Neural cell (in vitro differentiated cells): Measurements from ENCODE around the gene TPI1. TPM values are rescaled to one million over a fixed set of nuclear protein-coding genes. Genes with fewer than 3 reads are reported as not detected.

Experiments used
- H2AFZ ChIP-seq: fragments of 200-600, 300-800 bp; sonication (generic), shearing (Covaris generic); 2 replicates; pipeline ENCODE4 v1.6.0; 2014; ENCODE audit warnings: low read depth, mild to moderate bottlenecking, antibody characterized with exemption, low read length, moderate library complexity
- H3F3A ChIP-seq: fragments of 200-600 bp; shearing (Covaris generic); 2 replicates; pipeline ENCODE4 v1.6.1; 2016; ENCODE audit warnings: mild to moderate bottlenecking, moderate library complexity, mixed read lengths, antibody characterized with exemption, low read length; ENCODE audit not compliant: insufficient read depth, poor library complexity, severe bottlenecking
- H3K27ac ChIP-seq: fragments of 200-600, 300-800 bp; sonication (generic), shearing (Covaris generic); 2 replicates; pipeline ENCODE4 v1.5.1; 2014; ENCODE audit warnings: mild to moderate bottlenecking, low read length, moderate library complexity
- H3K27me3 ChIP-seq: fragments of 300-800, 200-600 bp; sonication (generic), shearing (Covaris generic); 2 replicates; pipeline ENCODE4 v1.6.0; 2014; ENCODE audit warnings: mild to moderate bottlenecking, low read depth, low read length, moderate library complexity; ENCODE audit not compliant: insufficient read depth
- H3K36me3 ChIP-seq: fragments of 300-800, 200-600 bp; sonication (generic), shearing (Covaris generic); 2 replicates; pipeline ENCODE4 v1.5.1; 2014; ENCODE audit warnings: mild to moderate bottlenecking, antibody characterized with exemption, low read length, moderate library complexity; ENCODE audit not compliant: insufficient read depth
- H3K4me2 ChIP-seq: fragments of 300-800, 200-600 bp; sonication (generic), shearing (Covaris generic); 2 replicates; pipeline ENCODE4 v1.6.0; 2014; ENCODE audit warnings: mild to moderate bottlenecking, low read length
- H3K4me3 ChIP-seq: fragments of 300-800, 200-600 bp; sonication (generic), shearing (Covaris generic); 2 replicates; pipeline ENCODE4 v1.5.1; 2014; ENCODE audit warnings: mild to moderate bottlenecking, low read length, moderate library complexity
- H3K79me2 ChIP-seq: fragments of 200-600 bp; shearing (Covaris generic); replicated peaks from 2 replicates; pipeline ENCODE4 v1.6.0; 2014; ENCODE audit warnings: mild to moderate bottlenecking, low read length, moderate library complexity; ENCODE audit not compliant: insufficient read depth
- H3K9ac ChIP-seq: fragments of 300-800, 200-600 bp; sonication (generic), shearing (Covaris generic); 2 replicates; pipeline ENCODE4 v1.6.1; 2016; ENCODE audit warnings: mild to moderate bottlenecking, low read length, mixed read lengths
- H3K9me2 ChIP-seq: fragments of 200-600 bp; shearing (Covaris generic); 2 replicates; pipeline ENCODE4 v1.6.1; 2016; ENCODE audit warnings: mild to moderate bottlenecking, low read length, mixed read lengths; ENCODE audit not compliant: insufficient read depth
- H3K9me3 ChIP-seq: fragments of 200-600, 300-800 bp; sonication (generic), shearing (Covaris generic); 2 replicates; pipeline ENCODE4 v1.6.1; 2016; ENCODE audit warnings: mild to moderate bottlenecking, mixed run types, low read length, moderate library complexity, mixed read lengths
- H4K20me1 ChIP-seq: fragments of 200-600 bp; shearing (Covaris generic); 2 replicates; pipeline ENCODE4 v1.6.1; 2016; ENCODE audit warnings: mild to moderate bottlenecking, mixed run types; ENCODE audit not compliant: insufficient read depth
- CTCF ChIP-seq: fragments of 450-650 bp; IDR thresholded peaks from 2 replicates; pipeline ENCODE4 v1.5.1; 2014; ENCODE audit warnings: antibody characterized with exemption, mild to moderate bottlenecking, moderate library complexity; ENCODE audit not compliant: poor library complexity, severe bottlenecking
- MXI1 ChIP-seq: fragments of 450-650 bp; conservative IDR thresholded peaks from 2 replicates; pipeline ENCODE4 v1.6.1; 2014; ENCODE audit warnings: antibody characterized with exemption, mild to moderate bottlenecking; ENCODE audit not compliant: poor library complexity, severe bottlenecking
- RAD21 ChIP-seq: fragments of 450-650 bp; conservative IDR thresholded peaks from 2 replicates; pipeline ENCODE4 v1.6.1; 2014; ENCODE audit warnings: antibody characterized with exemption, mild to moderate bottlenecking, moderate library complexity
- REST ChIP-seq: IDR thresholded peaks from 2 replicates; pipeline ENCODE4 v1.6.1; 2012; ENCODE audit warnings: borderline replicate concordance
- SMC3 ChIP-seq: fragments of 450-650 bp; conservative IDR thresholded peaks from 2 replicates; pipeline ENCODE4 v1.6.1; 2014; ENCODE audit warnings: antibody characterized with exemption, mild to moderate bottlenecking, moderate library complexity; ENCODE audit not compliant: poor library complexity
- polyA plus RNA-seq: library from polyadenylated mRNA; depleted of rRNA; stranded (reverse); fragments of >200 nt; gene quantifications from 2 replicates; pipeline ENCODE4 v1.2.3, GENCODE V29; 2014

Gene TPI1
- polyA plus RNA-seq, 1 donor from 2014 or later: 288 TPM

- Histone ChIP-seq H4K20me1 (no peaks in the 10 kb centered on the region), H3K9me2 (no peaks in the 10 kb centered on the region), H2AFZ (peak overlapping the region; percentile 68), H3F3A (peaks cover 3% of the 10 kb centered on the region), H3K36me3 (no peaks in the 10 kb centered on the region), H3K79me2 (no peaks in the 10 kb centered on the region), H3K4me3 (peak overlapping the region; percentile 83), H3K9me3 (no peaks in the 10 kb centered on the region), H3K4me2 (peak overlapping the region; percentile 89), H3K27ac (peak overlapping the region; percentile 67), H3K27me3 (no peaks in the 10 kb centered on the region), H3K9ac (peak overlapping the region; percentile 74)
- no peak for TF ChIP-seq SMC3
- TF ChIP-seq MXI1: peak; percentile 45
- TF ChIP-seq REST: peak; percentile 16
These were observed 1.1 kb downstream of the TPI1 start for GRCh38 chr12:6868211-6869048.

GRCh38 chr12:6869049-6870021, 2.0 kb downstream of the TPI1 start:
- H3K9ac ChIP-seq: peak overlapping the region; percentile 32
- H3K27ac ChIP-seq: peak overlapping the region; percentile 42
- H3F3A ChIP-seq: peaks cover 3% of the 10 kb centered on the region

More at GRCh38 chr12:6869049-6870021, 2.0 kb downstream of the TPI1 start:
- Histone ChIP-seq H2AFZ (no peak overlapping the region), H3K36me3 (no peaks in the 10 kb centered on the region), H3K4me2 (peak overlapping the region; percentile 89), H4K20me1 (no peaks in the 10 kb centered on the region), H3K9me2 (no peaks in the 10 kb centered on the region), H3K4me3 (peak overlapping the region; percentile 83), H3K27me3 (no peaks in the 10 kb centered on the region), H3K9me3 (no peaks in the 10 kb centered on the region), H3K79me2 (no peaks in the 10 kb centered on the region)
- TF ChIP-seq CTCF (peak; percentile 94), REST (no peak), SMC3 (peak; percentile 78), RAD21 (peak; percentile 90), MXI1 (no peak)
